Lower lobe of right lung (tissue), 2 donors: ENCODE measurements around the gene SMIM13. TPM values are rescaled to one million over a fixed set of nuclear protein-coding genes. Genes with fewer than 3 reads are reported as not detected.

Experiments
- ATAC-seq, 2 donors: fragments of 200-7000 bp; cut with Tn5 transposase; one replicate each; pipeline ENCODE4 v1.9.1; 2020 to 2022; ENCODE audit warnings: mild to moderate bottlenecking in 2 of 2, moderate library complexity in 2 of 2
- DNase-seq: peaks from one replicate; pipeline ENCODE4 v3.0.0-alpha.2; 2020
- H3K27ac ChIP-seq: fragments of 200-600 bp; one replicate; pipeline ENCODE4 v1.8.0; 2022
- H3K27me3 ChIP-seq: fragments of 200-600 bp; one replicate; pipeline ENCODE4 v1.8.0; 2022; ENCODE audit warnings: low read depth
- H3K36me3 ChIP-seq: fragments of 200-600 bp; one replicate; pipeline ENCODE4 v1.8.0; 2022; ENCODE audit warnings: mild to moderate bottlenecking
- H3K4me1 ChIP-seq: fragments of 200-600 bp; one replicate; pipeline ENCODE4 v1.8.0; 2022
- H3K4me3 ChIP-seq: fragments of 200-600 bp; one replicate; pipeline ENCODE4 v1.8.0; 2022; ENCODE audit warnings: mild to moderate bottlenecking
- H3K9me3 ChIP-seq: fragments of 200-600 bp; one replicate; pipeline ENCODE4 v1.8.0; 2022
- CTCF ChIP-seq: fragments of 200-600 bp; IDR thresholded peaks from one replicate; pipeline ENCODE4 v1.8.0; 2022; ENCODE audit warnings: antibody characterized with exemption, mild to moderate bottlenecking
- intact Hi-C: fragments of 100-400 bp; cut with DNase I; formaldehyde crosslinking; loops from one replicate; pipeline ENCODE4 v1.11.0; 2022
- total RNA-seq: library from RNA; stranded (reverse); fragmentation: NEBNext Ultra II Directional; extraction: Animal tissue kit (Norgen Biotek cat#: 25700); gene quantifications from one replicate; pipeline ENCODE4 v1.2.1, GENCODE V29; 2021
- donor health status: DM: no; HTN: yes; CAD: no; lungs with severe emphysema.

SMIM13 gene
- total RNA-seq, 1 donor from 2014 or later: 7.9 TPM

GRCh38 chr6:11094411-11094851 is 797 bp downstream of the SMIM13 start:
- Histone ChIP-seq H3K36me3 (no peaks in the 10 kb centered on the region), H3K4me3 (peak overlapping the region; percentile 97), H3K27ac (peak overlapping the region; percentile 98), H3K9me3 (no peaks in the 10 kb centered on the region), H3K4me1 (peaks cover 24% of the 10 kb centered on the region), H3K27me3 (no peaks in the 10 kb centered on the region)
- peak in 1 of 2 donors; percentile 25 for ATAC-seq
- intact Hi-C loops: no loop called here
- DNase-seq: peak; percentile 58
- no peak for TF ChIP-seq CTCF

GRCh38 chr6:11094941-11095340 is 1.3 kb downstream of the SMIM13 start:
- H3K4me1 ChIP-seq: peaks cover 24% of the 10 kb centered on the region
- no peak for DNase-seq
- H3K27me3 ChIP-seq: no peaks in the 10 kb centered on the region
- no peak for TF ChIP-seq CTCF
- peak overlapping the region; percentile 97 for H3K4me3 ChIP-seq
- no peak for ATAC-seq
- H3K27ac ChIP-seq: no peak overlapping the region
- H3K36me3 ChIP-seq: no peaks in the 10 kb centered on the region
- no peaks in the 10 kb centered on the region for H3K9me3 ChIP-seq
- intact Hi-C loops: no loop called here

GRCh38 chr6:11096109-11096508 is 2.5 kb downstream of the SMIM13 start:
- ATAC-seq (no peak), DNase-seq (no peak)
- H3K36me3 ChIP-seq: no peaks in the 10 kb centered on the region
- no peaks in the 10 kb centered on the region for H3K27me3 ChIP-seq
- no peaks in the 10 kb centered on the region for H3K9me3 ChIP-seq
- no peak for TF ChIP-seq CTCF
- peaks cover 24% of the 10 kb centered on the region for H3K4me1 ChIP-seq
- H3K27ac ChIP-seq: no peak overlapping the region
- intact Hi-C loops: no loop called here
- no peak overlapping the region for H3K4me3 ChIP-seq

GRCh38 chr6:11097476-11097875 is 3.8 kb downstream of the SMIM13 start:
- no peak for ATAC-seq
- no peak overlapping the region for H3K4me3 ChIP-seq
- no peak overlapping the region for H3K27ac ChIP-seq
- no peaks in the 10 kb centered on the region for H3K9me3 ChIP-seq
- no peak for TF ChIP-seq CTCF
- intact Hi-C loops: no loop called here
- no peaks in the 10 kb centered on the region for H3K36me3 ChIP-seq
- peaks cover 24% of the 10 kb centered on the region for H3K4me1 ChIP-seq
- no peak for DNase-seq
- H3K27me3 ChIP-seq: no peaks in the 10 kb centered on the region

- Histone ChIP-seq H3K27me3 (no peaks in the 10 kb centered on the region), H3K4me1 (peaks cover 19% of the 10 kb centered on the region), H3K4me3 (no peak overlapping the region), H3K36me3 (no peaks in the 10 kb centered on the region), H3K9me3 (no peaks in the 10 kb centered on the region), H3K27ac (no peak overlapping the region)
- TF ChIP-seq CTCF: no peak
- DNase-seq (no peak), ATAC-seq (no peak)
- intact Hi-C loops: no loop called here
Observed at GRCh38 chr6:11098004-11098403, 4.4 kb downstream of the SMIM13 start.

GRCh38 chr6:11101417-11101816 is 7.8 kb downstream of the SMIM13 start:
- TF ChIP-seq CTCF: no peak
- H3K4me3 ChIP-seq: no peak overlapping the region
- H3K9me3 ChIP-seq: no peaks in the 10 kb centered on the region
- H3K36me3 ChIP-seq: no peaks in the 10 kb centered on the region
- DNase-seq: no peak
- ATAC-seq: no peak
- no peak overlapping the region for H3K27ac ChIP-seq
- intact Hi-C loops: no loop called here
- H3K4me1 ChIP-seq: no peaks in the 10 kb centered on the region
- no peaks in the 10 kb centered on the region for H3K27me3 ChIP-seq
